GM10266 (cell line): ENCODE measurements around the gene RPSA.

Experiments used
- DNase-seq: peaks from one replicate; pipeline ENCODE4 v3.0.0; 2012; ENCODE audit errors: extremely low spot score
- TF ChIP-seq, protein P1 (sequence below): IDR thresholded peaks from 2 replicates; pipeline ENCODE4 v1.5.1; 2012; ENCODE audit warnings: mild to moderate bottlenecking, low read depth; ENCODE audit not compliant: control insufficient read depth, insufficient read depth; ENCODE audit errors: missing control alignments

RPSA gene

DNA sequence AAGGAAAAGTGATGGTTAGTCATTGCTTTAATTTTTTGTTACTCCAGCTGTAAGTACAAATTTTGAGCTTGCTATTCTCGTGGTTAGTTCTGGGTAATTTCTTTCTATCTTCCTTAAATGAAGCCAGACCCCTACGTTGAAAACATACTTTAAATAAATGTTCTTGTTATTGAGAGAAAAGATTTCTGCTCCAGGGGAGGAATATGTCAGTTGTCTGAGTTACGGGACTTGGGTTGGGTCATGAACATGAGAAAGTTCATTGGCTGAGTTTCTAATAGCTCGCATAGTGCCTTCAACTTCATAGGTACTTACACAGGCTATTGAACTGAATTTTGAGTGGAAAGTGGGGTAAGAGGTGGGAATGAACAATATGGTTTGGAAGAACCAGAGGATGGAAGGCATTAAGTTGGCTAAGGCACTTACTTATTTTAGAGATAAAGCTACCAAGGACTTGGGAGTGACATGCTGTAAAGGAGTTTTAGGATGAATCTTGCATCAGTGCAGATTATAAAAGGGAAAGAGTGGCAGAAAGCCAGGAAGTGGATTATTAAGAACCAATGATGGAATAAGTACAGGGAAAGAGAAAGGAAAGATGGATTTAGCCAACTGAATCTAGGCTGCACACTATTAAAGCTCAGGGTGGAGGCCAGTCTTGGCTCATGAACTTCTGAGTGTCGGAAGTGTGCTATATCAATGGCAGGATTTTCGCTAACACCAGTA lies 1.4 kb downstream of the RPSA start:
- DNase-seq, result no peak

DNA sequence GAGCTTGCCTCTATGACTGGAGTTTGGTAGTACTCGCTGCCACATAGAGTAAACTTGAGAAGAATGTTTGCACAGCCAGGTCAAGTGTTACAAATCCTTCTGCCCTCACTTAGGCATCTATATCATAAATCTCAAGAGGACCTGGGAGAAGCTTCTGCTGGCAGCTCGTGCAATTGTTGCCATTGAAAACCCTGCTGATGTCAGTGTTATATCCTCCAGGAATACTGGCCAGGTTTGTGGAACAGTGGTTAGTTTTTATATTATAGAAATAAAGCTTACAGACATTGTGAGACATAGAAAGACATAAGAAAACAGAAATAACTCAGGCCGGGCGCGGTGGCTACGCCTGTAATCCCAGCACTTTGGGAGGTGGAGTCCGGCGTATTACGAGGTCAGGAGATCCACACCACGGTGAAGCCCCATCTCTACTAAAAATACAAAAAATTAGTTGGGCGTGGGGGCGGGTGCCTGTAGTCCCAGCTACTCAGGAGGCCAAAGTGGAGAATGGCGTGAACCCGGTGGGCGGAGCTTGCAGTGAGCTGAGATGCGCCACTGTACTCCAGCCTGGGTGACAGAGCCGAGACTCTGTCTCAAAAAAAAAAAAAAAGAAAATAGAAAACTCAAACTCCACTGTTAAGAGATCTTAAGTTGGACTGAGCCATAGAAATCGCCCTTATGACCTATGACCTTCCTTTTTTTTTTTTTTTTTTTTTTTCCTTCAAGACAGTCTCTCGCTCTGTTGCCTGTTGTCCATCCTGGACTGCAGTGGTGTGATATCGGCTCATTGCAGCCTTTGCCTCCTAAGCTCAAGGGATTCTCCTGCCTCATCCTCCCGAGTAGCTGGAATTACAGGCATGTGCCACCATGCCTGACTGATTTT lies 2.2 kb downstream of the RPSA start:
- DNase-seq, result no peak
- TF ChIP-seq, protein P1, sequence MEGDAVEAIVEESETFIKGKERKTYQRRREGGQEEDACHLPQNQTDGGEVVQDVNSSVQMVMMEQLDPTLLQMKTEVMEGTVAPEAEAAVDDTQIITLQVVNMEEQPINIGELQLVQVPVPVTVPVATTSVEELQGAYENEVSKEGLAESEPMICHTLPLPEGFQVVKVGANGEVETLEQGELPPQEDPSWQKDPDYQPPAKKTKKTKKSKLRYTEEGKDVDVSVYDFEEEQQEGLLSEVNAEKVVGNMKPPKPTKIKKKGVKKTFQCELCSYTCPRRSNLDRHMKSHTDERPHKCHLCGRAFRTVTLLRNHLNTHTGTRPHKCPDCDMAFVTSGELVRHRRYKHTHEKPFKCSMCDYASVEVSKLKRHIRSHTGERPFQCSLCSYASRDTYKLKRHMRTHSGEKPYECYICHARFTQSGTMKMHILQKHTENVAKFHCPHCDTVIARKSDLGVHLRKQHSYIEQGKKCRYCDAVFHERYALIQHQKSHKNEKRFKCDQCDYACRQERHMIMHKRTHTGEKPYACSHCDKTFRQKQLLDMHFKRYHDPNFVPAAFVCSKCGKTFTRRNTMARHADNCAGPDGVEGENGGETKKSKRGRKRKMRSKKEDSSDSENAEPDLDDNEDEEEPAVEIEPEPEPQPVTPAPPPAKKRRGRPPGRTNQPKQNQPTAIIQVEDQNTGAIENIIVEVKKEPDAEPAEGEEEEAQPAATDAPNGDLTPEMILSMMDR, result no peak

More for the DNA sequence above, 1.4 kb downstream of the RPSA start:
- TF ChIP-seq, protein P1, result no peak

DNA sequence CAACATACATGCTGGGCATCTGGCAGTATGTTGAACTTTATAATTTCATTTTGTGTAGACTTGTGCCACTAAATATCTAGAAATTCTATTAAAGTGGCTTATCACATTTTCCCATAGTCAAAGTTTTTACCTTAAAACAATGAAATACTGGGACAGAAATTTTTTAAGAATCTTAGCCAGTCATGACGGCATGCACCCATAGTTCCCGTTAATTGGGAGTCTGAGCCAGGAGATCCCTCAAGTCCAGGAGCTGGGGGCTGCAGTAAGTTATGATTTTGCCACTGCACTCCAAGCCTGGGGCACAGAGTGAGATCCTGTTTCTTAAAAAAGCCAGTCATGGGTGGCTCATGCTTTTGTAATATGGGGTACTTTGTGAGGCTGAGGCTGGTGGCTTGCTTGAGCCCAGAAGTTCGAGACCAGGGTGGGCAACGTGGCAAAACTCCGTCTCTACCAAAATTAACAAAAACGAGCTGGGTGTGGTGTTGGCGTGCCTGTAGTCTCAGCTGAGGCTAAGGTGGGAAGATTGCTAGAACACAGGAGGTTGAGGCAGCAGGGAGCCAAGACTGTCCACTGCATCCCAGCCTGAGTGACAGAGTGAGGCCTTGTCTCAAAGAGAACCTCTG lies 3.1 kb downstream of the RPSA start:
- TF ChIP-seq, protein P1, result no peak
- DNase-seq, result no peak

DNA sequence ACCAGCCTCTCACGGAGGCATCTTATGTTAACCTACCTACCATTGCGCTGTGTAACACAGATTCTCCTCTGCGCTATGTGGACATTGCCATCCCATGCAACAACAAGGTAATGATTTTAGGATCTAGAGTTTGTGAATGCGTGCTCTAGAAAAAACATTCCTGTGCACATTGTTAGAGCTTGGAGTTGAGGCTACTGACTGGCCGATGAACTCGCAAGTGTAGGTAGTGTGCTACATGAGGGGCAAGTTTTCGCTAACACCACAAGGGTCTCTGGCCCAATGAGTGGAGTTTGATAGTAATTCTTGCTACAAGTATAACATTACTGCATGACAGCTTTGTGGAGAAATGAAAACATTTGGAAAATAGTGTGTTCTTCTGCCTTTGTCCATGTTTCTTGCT lies 4.4 kb downstream of the RPSA start:
- DNase-seq, result no peak

DNA sequence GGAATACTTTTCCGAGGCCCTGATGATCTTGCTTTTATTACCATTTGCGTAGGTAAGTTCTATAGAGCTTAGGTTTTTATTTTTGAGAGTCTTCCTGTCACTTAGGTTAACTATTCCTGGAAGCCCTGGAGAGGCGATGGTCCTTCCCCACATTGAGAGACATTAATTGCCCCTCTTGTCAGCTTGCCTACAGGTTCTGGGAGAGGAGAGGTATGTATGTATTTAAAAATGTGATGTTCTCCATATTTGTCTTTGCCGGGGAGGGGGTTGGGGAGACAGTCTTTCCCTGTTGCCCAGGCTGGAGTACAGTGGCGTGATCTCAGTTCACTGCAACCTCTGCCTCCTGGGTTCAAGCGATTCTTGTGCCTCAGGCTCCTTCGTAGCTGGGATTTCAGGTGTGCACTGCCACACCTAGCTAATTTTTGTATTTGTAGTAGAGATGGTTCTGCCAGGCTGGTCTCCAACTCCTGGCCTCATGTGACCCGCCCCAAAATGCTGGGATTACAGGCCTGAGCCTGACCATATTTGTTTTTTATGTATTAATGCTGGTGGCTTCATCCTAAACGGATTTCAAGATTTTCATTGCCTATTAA lies 6.2 kb downstream of the RPSA start:
- DNase-seq, result no peak

More for the DNA sequence above, 4.4 kb downstream of the RPSA start:
- TF ChIP-seq, protein P1, result no peak

DNA sequence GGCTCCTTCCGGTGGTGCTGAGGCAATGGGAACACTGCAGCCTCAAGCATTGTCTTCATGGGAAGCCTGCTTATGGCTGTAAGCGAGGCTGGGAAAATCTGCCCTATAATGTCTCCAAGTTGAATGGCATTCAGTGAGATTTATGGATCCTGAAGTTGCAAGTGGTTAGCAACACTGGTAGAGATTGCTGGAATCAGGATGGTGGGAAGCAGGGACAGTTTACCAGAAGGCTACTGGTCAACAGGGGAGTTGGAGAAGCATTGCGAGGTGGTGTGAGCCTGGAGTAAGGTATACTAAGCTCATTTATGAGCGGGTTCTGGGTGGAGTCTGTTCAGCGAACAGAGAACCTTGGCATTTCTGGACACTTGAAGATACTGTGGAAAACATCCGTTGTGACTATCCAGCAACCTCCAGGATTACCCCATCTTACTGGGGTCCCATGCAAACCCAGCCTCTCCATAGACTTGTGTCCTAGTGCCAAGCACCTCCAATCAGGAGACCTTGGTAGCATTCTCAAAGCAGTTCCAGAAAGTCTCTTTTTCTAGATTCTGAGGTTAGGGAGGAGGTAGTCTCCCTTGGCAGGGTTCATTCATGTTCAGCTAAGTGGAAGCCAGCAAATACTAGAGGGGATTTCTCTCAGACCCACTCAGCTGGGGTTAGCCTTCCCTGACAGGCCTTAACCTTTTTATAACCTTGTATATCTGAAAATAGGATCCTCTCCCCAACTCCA lies 7.3 kb downstream of the RPSA start:
- no peak for DNase-seq
- TF ChIP-seq, protein P1, result no peak

More for the DNA sequence above, 6.2 kb downstream of the RPSA start:
- TF ChIP-seq, protein P1, result no peak
